Fibroblast of skin of back (primary cell): ENCODE measurements around the gene RIMKLA. TPM values are rescaled to one million over a fixed set of nuclear protein-coding genes. Genes with fewer than 3 reads are reported as not detected.

Experiments used
- DNase-seq: peaks from one replicate; pipeline ENCODE4 v3.0.0-alpha.2; 2013
- polyA plus RNA-seq, 2 experiments: library from polyadenylated mRNA; unstranded; fragments of 120-200 nt; gene quantifications; one replicate each; pipeline ENCODE4 v1.2.1, GENCODE V29; 2013; ENCODE audit not compliant: insufficient read length in 2 of 2

Gene RIMKLA
- polyA plus RNA-seq (2013, experiment 1 of 2; ENCODE audit: insufficient read length) = 0.14 TPM
- polyA plus RNA-seq (2013, experiment 2 of 2; ENCODE audit: insufficient read length) = 0.10 TPM

DNA sequence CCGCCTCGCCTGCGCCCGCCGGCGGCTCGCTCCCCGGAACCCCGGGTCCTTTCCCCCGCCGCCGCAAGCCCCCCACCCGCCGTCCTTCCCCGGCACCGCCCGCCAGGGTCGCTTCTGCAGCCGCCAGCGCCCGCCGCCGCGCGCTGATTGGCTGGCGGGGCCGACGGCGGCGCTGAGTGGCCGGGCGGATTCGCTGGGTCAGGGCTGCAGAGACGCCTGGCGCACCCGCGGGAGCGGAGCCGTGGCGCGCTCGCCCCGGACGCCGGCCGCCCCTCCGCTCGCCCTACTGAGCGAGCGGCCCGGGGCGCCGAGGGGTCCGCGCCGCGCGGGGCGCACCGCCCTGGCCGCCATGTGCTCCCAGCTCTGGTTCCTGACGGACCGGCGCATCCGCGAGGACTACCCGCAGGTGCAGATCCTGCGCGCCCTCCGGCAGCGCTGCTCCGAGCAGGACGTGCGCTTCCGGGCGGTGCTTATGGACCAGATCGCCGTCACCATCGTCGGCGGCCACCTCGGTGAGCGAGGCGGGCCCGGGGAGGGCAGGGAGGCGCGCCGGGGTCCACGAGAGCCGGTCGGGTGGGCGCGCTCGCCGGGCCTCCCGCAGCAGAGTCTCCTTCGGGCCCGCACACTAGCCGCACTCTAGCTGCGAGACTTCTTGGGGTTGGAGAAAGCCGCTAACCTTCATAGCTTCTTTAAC is at the start of gene RIMKLA:
Gene RIMKLA (plus strand): TSS at position 207 of the 694 bp plus-strand sequence. CDS start 143 bp downstream, at position 350.
- DNase-seq = peak; percentile 54

DNA sequence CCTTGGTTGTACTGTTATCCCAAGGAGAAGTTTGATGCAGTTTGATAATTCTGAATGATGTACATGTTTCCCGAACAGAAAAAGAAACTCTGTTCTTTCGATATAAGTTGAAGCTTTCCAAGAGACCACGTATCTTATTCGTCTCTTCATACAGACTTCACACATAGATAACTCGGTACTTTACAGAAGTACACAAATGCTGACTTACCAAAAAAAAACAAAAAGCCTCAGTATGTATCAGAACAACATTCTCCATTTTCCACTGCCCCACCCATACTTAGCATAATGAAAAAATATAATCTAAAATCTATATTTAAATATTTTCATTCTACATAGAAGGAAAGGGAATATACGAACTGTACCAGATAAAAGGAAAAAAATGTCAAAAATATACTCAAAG is 47.7 kb upstream of the RIMKLA start:
- DNase-seq = no peak

DNA sequence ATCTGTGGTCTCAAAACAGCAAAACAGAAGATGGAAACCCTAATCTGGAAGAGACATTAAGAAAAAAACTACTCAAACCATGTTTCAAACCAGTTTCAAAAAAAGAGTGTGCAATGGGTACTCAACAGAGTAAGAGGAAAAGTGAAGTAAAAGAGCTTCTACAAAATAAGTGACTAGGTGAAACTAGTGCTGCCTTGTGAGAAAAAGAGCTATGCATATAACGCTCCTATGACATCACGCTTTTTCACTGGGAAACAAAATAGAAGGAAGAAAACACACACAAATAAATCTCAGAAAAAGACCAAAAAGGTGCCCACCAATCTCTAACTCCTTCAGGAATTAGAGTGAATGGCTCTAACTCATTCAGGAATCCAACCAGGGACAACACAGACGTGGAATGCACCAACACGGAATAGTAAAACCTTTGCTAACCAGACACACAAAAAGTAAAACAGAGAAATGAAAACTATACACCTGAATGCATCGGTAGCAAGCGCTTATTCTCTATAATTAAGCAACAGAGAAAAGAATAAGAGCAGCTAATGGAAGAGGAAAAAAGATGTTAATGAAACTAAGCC is 46.8 kb upstream of the RIMKLA start:
- peak; percentile 11 for DNase-seq

- DNase-seq = peak; percentile 68
Measured at GRCh38 chr1:42334240-42335049, 46.1 kb upstream of the RIMKLA start.

DNA sequence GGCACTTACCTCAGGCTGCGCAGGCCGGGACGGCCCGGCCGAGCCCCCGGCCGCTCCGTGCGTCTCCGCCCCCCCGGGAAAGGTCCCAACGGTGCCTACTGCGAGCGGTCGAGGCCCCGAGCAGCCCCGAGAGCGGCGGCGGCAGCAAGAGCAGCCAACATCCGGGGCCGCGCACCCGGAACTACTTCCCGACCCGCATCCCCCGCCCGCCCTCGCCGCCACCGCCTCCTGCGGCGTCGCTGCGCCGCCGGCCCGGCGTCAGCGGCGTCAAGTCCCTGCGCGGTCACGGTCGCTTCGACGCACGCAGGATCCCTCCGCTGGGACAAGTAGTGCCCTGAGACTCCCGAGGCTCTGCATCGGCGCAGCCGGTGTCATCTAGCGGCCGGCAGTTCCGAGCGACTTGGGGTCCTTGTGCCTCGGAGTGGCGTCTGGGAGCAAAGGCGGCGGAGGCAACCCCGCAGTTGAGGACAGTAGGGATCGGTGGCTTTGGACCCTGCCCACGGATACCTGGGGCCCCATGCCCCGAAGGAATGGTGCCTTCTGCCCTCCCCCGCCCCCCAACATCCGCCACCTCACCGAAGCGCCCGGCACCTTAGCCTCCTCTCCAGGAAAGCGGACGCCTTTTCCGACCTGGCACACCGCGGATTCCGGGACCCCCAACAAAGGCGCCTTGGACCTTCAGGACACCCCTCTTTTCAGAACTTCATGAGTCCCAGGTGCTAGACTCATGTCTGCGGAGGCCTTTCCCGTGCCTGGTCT is 45.4 kb upstream of the RIMKLA start, which contains the start of gene FOXJ3:
Gene FOXJ3 (minus strand): TSS at position 186 of the 759 bp plus-strand sequence. CDS start 24,142 bp downstream, outside the sequence.
- peak; percentile 97 for DNase-seq

GRCh38 chr1:42335809-42336518 is 44.6 kb upstream of the RIMKLA start:
- DNase-seq = peak; percentile 51

- DNase-seq = no peak
Measured at GRCh38 chr1:42336978-42337377, 43.6 kb upstream of the RIMKLA start.

GRCh38 chr1:42340093-42340492 is 40.5 kb upstream of the RIMKLA start:
- DNase-seq = peak; percentile 29

DNA sequence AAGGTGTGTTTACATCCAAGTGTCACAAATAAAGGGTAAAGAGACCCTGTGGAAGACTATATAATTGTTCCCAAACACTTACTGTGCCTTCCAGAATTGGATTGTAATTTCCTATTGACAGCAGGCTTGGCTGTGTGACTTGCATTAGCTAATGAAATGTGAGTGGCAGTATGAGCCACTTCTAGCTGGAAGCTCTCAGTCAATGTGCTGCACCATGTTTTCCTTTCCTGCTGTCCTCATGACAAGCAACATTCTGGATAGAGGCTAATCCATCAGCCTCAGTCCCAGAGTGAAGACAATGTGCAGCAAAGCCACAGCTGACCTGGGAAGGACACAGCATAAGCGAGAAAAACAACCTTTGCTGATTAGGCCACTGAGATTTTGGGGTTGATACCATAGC is 39.7 kb upstream of the RIMKLA start:
- DNase-seq = no peak

- DNase-seq = no peak
Measured at GRCh38 chr1:42343049-42343448, 37.5 kb upstream of the RIMKLA start.

DNA sequence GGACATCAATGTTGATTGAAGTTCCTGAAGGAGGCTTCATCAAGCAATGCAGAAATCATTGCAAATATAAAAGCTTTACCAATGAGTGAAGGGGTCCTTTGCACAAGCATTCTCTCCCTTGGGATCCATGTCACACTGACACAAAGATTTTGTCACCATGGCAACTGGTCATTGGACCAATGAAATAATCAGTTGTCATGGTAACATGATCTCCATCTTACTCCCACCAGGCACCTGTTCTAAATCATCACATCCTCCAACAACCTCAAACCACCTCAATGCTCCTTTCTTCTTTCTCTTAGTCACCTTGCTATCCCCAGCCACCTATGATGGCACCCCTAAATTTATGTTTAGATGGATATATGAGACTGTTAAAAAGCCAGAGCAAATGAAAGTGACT is 32.1 kb upstream of the RIMKLA start:
- no peak for DNase-seq

DNA sequence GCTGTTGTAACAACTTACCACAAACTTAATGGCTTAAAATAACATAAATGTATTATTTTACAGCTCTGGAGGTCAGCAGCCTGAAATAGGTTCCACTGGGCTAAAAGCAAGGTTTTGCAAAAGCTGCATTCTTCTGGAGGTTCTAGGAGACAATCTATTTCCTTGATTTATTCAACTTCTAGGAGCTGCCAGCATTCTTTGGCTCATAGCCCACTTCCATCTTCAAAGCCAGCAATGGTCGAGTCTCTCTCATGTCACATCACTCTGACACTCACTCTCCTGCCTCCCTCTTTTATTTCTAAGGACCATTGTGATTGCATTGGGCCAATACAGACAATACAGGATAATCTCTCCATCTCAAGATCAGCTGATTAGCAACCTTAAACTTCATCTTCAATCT is 30.5 kb upstream of the RIMKLA start:
- no peak for DNase-seq

DNA sequence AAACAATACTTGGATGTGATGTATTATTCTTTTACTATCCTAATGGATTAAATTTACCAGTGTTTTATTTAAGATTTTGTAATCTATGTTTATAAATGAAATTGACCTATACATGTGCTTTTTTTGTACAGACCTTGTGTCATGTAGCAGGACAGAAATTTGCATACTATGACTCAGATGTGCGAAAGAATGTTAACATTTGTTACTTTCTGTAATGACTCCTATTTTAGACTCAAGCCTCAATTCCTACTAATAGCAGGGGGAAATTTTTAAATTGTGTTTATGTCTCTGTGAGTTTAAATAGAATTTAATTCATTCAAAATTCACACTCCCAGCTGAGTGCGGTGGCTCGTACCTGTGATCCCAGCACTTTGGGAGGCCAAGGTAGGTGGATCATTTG is 21.8 kb upstream of the RIMKLA start:
- no peak for DNase-seq

DNA sequence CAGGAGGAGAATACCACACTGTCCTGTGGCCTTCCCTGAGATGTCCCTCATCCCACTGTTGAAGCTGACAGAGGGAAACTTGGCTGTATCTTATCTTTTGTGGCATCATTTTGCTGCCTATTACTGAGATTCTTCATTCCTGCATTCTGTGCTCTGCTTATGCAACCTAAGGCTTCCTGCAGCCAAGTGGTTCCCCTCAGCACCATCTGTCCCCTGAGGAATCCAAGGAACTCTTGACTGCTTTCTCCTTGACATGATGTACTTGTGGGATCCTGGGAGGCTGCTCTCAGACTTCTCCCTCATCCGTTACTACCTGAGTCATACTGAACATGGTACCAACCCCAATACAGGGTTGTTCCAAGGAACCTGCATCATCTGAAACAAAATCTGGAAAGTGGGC is 21.1 kb upstream of the RIMKLA start:
- no peak for DNase-seq

GRCh38 chr1:42364089-42364488 is 16.5 kb upstream of the RIMKLA start:
- no peak for DNase-seq

DNA sequence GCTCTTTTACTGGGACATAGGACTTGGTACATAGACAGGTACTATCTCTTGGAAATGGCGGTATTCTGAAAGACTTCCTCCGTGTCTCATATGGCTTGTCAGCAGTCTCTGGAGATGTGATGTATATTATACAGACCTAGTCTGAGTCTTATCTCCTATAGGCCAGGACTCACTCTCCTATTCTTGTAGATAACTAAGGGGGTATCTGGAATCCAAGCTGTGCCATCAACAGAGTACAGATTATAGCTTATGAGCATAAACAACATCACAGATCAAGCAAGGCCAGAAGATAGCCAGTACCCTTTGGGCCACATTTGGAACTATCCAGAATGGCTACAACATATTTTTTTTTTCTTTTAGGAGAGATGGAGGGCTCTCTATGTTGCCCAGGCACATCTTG is 16.1 kb upstream of the RIMKLA start:
- no peak for DNase-seq

DNA sequence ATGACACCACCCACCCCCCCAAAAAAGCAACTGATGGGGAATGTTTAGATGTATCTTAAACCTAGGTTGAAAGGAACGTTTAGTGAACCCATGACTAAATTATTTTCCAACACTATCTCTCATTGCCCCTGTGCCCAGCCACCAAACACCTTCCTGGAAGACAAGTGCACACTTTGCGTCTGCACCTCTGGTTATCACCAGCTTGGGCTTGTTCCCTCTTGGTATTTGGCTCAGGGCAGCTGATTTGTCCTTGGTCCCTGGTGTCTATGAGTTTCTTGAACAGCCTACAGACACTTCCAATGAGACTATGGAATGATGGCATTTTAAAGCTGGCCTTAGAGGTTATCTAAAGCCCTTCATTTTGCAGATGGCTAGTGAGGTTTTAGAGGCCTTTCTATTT is 15.5 kb upstream of the RIMKLA start:
- no peak for DNase-seq

DNA sequence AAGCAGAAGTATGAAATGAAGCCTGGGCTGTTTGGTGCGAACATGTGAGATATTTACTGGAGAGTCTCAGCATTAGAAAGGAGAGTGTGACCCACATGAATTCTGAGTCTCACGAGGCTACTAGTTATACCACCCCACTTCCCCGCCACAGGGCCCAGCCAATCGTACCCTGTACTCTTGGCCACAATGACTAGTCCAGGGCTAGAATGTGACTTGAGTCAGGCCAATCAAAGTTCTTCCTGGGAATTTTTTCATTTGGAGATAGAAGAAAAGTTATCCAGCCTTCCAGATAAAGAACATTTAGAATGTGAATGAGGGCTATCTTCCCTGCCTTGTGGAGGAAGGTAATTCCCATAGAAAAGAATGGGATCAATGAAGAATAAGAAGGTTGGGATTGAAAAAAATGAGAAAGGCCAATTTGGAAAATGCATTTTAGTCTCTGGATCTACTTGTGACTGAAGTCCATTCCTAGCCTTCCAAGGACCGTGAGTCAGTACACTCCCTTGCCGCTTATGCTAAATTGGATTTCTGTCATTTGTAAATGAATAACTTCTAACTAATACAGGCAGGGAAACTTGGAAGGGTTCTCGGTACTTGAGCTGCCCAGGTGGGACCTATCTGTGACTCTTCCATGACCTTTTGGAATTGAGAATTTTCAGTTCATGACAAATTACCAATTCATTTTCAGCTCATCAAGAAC is 12.3 kb upstream of the RIMKLA start:
- DNase-seq = no peak

- DNase-seq = no peak
Measured at GRCh38 chr1:42369471-42369870, 11.1 kb upstream of the RIMKLA start.

GRCh38 chr1:42370876-42371549 is 9.6 kb upstream of the RIMKLA start:
- DNase-seq = no peak

DNA sequence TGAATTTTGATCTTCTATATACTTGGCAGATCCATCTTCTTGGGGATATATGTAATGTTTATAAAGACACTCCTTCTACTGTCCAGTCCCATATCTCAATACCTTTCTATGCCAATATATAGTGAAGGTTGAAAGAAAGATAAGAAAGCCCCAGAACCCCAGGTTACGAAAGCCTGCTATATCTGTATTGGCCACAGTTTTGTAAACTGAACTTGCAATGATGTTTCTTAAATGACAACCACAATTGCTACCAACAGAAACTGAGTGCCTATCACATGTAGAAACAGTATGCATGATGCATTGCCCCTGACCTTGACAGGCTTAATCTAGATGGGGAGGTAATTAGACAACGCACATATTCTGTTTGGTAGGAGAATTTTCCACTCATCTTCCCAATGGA is 7.8 kb upstream of the RIMKLA start:
- DNase-seq = no peak
